Activated CD4-positive, CD25-positive, alpha-beta regulatory T cell treated with anti-CD3 and anti-CD28 coated beads, Interleukin-2, amount 50 U/mL, for 72 hours (primary cell): ENCODE data around the gene RNASEH2A.
A peak's percentile ranks its signal among the peaks of the same experiment; 100 is the strongest.

Experiments used
- DNase-seq: peaks from one replicate; pipeline ENCODE4 v3.0.0; 2021

RNASEH2A gene

DNA sequence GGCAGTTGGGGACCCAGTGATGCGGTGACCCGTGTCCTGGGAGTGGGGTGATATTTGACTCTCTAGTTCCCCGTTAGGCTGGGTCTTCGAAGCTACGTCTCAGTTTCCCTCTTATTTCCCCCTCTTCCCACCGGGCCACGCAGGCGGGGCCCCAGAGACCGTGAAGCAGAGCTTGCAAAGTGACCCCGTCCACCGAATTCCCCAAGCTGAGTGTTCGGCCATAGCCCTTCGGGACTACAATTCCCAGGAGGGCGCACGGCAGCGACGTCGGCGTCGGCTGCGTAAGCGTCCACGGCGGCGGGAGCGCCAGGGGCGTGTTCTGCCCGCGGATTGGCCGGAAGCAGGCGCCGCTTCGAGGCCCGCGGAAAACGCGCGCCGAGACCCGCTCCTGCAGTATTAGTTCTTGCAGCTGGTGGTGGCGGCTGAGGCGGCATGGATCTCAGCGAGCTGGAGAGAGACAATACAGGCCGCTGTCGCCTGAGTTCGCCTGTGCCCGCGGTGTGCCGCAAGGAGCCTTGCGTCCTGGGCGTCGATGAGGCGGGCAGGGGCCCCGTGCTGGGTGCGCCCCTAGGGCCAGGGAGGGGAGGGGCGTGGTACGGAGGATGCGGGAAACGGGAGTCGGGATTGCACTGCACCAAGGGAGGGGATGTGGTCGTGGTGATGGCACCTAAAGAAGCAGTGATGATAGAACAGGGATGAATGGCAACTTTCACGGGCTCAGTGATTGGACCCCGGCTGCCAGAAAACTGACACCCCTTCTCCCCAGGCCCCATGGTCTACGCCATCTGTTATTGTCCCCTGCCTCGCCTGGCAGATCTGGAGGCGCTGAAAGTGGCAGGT is at the start of gene RNASEH2A:
TSS of gene RNASEH2A (plus strand) at position 343 of the 840 bp plus-strand sequence. CDS start at position 433, 90 bp downstream.
- DNase-seq, result peak; percentile 85

- peak; percentile 83 for DNase-seq
Observed at GRCh38 chr19:12757544-12758274, 48.7 kb upstream of the RNASEH2A start.

DNA sequence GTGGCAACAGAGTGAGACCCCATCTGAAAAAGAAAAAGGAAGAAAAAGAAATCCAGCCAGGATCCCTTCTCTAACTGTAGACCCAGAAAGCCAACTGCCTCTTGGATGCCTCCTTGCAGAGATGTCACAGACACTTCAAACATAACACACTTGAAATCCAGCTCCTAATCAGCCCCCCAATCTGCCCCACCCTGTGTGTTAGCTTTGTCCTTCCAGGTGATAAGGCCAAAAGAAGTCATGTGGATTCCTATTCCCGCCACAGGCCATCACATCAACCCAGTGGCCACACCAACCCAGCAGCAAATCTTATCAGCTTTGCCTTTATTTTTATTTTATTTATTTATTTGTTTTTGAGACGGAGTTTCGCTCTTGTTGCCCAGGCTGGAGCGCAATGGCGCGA is 46.7 kb upstream of the RNASEH2A start:
- DNase-seq, result no peak

GRCh38 chr19:12763100-12763499 is 43.3 kb upstream of the RNASEH2A start:
- DNase-seq, result no peak

DNA sequence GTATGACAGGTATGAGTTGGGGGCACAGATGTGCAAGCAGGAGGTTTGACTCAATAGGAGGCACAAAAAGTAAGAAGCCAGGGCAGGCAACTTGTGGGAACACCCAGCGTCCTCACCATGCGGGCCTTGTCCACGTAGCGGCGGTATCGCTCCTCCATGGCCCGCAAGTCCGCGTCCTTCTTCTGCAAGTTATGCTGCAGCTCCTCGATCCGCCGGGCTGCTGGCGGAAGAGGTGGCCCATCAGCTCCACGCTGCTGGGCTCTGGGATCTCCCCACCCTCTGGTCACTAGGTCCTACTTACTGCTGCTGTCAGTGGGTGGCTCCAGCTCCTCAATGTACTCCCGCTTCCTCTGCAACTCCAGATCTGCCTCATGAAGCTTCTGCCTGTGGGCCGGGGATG is 41.7 kb upstream of the RNASEH2A start:
- no peak for DNase-seq

DNA sequence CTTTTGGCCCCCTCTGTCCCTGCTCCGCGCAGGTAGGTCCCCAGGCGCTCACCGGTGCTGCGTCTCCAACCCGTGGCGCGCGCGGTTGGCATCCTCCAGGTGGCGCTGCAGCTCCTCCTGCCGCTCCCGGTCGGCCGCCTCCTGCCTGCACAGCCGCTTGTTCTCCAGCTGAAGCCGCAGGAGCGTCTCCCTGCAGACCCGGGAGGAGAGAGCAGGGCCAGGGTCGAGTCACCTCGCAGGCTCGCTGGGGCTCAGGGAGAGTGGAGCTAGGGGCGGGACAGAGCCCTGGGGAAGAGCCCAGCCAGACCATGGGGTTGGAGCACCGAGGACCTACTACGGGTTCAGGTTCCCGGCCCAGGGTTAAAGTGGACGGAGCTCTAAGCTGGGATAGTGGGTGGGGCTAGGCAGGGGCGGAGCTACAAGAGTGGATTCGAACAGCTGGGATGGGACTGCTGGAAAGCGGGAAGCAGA is 40.3 kb upstream of the RNASEH2A start:
- DNase-seq, result peak; percentile 89

DNA sequence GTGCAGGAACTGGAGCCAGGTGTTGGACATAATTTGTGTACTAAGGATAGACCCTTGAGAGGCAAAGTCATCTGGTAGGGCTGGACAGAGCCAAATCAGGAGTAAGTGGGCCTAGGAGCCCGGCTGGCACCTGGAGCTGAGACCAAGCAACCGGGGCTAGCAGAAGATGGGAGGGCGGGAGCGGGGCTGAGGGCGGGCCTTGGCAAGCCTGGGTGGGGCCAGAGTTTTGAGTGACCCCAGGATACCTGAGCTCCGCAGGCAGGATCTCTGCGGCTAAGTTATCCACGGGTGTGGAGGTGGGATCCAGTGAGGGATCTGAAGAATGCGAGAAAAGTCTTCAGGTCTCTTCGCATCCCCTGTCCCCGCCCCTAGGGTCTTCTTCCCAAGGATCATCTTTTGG is 39.2 kb upstream of the RNASEH2A start:
- DNase-seq, result no peak

GRCh38 chr19:12767666-12768065 is 38.7 kb upstream of the RNASEH2A start:
- no peak for DNase-seq

DNA sequence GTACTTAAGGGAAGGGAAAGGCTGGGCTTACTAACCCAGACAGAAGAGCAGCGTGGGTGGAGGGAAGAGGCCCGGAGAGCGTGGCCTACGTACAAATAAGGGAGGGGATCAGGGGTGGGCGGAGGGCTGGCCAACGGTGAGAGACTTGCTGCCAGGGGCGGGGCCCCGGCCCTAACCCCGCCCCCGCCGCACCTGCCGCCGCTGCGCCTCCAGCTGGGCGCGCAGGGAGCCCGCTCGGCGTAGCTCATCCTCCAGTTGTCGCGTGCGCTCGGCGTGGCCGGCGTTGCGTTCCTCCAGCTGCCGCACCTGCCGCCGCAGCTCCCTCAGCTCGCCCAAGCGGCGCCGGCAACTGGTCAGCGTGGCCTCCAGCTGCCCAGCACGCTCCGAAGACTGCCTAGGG is 36.7 kb upstream of the RNASEH2A start:
- peak; percentile 55 for DNase-seq

GRCh38 chr19:12770922-12771321 is 35.5 kb upstream of the RNASEH2A start:
- no peak for DNase-seq

DNA sequence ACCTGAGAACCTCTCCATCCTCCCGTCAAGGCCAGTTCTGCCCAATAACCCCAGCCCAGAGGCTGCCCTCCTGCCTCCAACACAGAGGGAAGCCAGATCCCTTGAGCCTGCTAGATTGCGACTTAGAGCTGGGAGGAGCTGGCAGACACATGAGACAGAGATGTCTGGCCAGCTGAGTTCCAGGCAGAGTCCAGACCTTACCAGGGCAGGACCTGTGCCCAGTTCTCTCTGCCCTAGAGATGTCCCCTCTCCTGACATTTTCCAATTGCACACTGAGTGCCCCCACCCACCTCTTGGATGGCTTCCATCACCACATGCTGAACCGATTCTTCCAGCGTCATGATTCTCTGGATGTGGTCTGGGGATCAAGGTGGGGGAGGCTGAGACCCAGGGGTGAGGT is 34.1 kb upstream of the RNASEH2A start:
- DNase-seq, result no peak

GRCh38 chr19:12773571-12773970 is 32.8 kb upstream of the RNASEH2A start:
- DNase-seq, result no peak

DNA sequence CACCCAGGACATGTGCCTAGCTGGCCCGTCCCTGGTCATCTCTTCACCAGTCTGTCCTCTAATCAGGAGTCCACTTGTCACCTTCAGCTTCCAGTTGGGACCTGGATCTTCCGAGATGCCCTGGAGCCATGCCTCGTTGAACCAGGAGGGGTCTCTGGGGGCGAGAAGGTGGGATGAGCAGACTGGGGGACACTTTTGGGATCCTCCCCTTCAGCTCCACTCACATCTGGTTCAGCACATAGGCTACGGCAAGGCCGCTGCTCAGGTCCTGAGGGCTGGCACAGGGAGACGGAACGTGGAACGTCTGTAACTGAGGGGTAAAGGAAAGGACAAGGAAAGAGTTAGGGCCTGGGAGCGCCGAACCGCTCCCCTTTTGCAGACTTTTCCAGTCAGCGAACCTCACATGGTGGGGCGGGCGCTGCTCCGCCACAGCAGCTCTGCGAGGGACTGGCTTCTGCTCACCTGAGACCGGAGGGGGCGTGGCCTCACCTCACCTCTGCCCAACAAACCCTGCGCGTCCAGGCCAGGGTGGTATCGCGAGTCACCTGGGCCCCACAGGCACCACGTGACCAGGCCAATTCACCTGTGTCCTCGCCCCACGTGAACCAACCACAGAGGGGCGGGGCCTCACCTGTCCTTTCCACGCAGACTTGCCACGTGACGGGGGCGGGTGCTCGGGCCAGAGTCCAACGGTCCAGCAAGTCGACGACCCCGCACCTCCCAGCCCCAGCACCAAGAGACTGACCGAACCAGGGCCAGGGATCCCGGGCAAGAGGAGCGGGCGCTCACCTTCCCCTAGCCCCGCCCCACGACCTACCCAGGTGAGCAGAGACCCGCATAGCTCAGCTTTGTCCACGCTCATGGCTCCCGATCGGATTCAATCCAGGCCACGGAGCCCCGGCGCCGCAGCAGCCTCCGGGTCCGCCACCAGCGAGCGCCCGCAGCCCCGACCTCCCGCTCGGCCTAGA is 31.5 kb upstream of the RNASEH2A start, which contains the start of gene HOOK2:
TSS of gene HOOK2 (minus strand) at position 965 of the 968 bp plus-strand sequence. CDS start at position 862, 103 bp downstream.
- no peak for DNase-seq

- DNase-seq, result peak; percentile 88
Observed at GRCh38 chr19:12777217-12778016, 29.0 kb upstream of the RNASEH2A start.

GRCh38 chr19:12778017-12778904 is 28.1 kb upstream of the RNASEH2A start:
- no peak for DNase-seq

DNA sequence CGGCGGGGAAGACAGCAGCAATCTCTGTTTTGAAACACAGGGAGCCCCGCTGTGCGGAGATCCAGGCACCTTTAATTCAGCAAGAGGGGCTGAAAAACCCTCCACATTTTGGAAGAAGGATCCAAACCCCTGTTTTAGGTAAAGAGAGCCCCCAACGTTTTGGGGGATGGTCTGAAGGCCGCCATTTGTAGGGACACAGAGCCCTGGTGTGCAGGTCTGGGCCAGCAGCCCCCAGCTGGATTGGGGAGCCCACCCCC is 27.6 kb upstream of the RNASEH2A start:
- no peak for DNase-seq

GRCh38 chr19:12779162-12779993 is 27.0 kb upstream of the RNASEH2A start:
- no peak for DNase-seq

DNA sequence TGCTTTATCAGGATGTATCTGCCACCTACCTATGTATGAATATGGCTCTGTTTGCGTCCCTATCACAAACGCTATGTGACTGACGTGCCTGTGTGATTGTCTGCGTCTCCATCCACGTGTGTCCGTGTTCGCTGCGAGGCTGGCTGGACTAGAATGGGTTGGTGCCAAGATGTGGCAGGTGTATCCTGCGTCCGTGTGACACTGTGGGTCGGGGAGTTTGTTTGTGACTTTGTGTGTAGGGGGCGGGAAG is 24.3 kb upstream of the RNASEH2A start:
- DNase-seq, result no peak

- peak; percentile 86 for DNase-seq
Observed at GRCh38 chr19:12782424-12783290, 23.7 kb upstream of the RNASEH2A start.
